ENCODE measurements around the gene FAM216A. TPM values are rescaled to one million over a fixed set of nuclear protein-coding genes. Genes with fewer than 3 reads are reported as not detected.
A peak's percentile ranks its signal among the peaks of the same experiment; 100 is the strongest.
"Not testable (repeated sequence)": the region's sequence is repeated elsewhere in the genome, so short reads cannot be mapped to it uniquely, and the experiment has no call there.

FAM216A gene
- total and polyA plus RNA-seq, 8 donors: 3.8 to 19.3 (median 5.6) TPM; not detected in 2

- Histone ChIP-seq H3K9me3 (no peaks in the 10 kb centered on the region), H3K4me1 (no peaks in the 10 kb centered on the region), H3K4me3 (no peak overlapping the region), H3K27ac (no peak overlapping the region), H3K36me3 (peaks cover 21 to 98% (median 91%) of the 10 kb centered on the region in 4 donors), H3K27me3 (no peaks in the 10 kb centered on the region)
- DNase-seq: no peak
- intact Hi-C loops (cut with DNase I; ENCODE audit: low total_unique reads): loop anchor here (10.0 kb wide), 1 partner anchor 146 kb away; no protein-coding TSS in a partner anchor
- no peak for TF ChIP-seq POLR2AphosphoS5 (IDR thresholded peaks at IDR 0.05)
- TF ChIP-seq CTCF (IDR thresholded peaks at IDR 0.05): no peak
- no peak for TF ChIP-seq POLR2A (IDR thresholded peaks at IDR 0.05)
- WGBS, 5 donors: 87 to 97% (median 93%) methylated on average over 4 of the region's 4 CpGs
Measured at GRCh38 chr12:110458756-110459155, 9.9 kb upstream of the FAM216A start.

- H3K36me3 ChIP-seq: peaks cover 15 to 88% (median 83%) of the 10 kb centered on the region in 4 donors
- H3K27ac ChIP-seq; DNase-seq; H3K4me3 ChIP-seq; H3K9me3 ChIP-seq; H3K27me3 ChIP-seq; H3K4me1 ChIP-seq; intact Hi-C loops (cut with DNase I; ENCODE audit: low total_unique reads): not testable (repeated sequence)
- WGBS, 5 donors: 91 to 97% (median 93%) methylated on average over 5 of the region's 5 CpGs
Measured at GRCh38 chr12:110461189-110461588, 7.5 kb upstream of the FAM216A start.

GRCh38 chr12:110465024-110465423 lies 3.6 kb upstream of the FAM216A start:
- Histone ChIP-seq H3K27me3 (no peaks in the 10 kb centered on the region), H3K36me3 (peaks cover 6 to 51% (median 47%) of the 10 kb centered on the region in 4 donors), H3K9me3 (no peaks in the 10 kb centered on the region), H3K4me1 (peaks cover 16 to 35% (median 34%) of the 10 kb centered on the region in 4 donors), H3K4me3 (no peak overlapping the region), H3K27ac (no peak overlapping the region)
- no peak for TF ChIP-seq CTCF (IDR thresholded peaks at IDR 0.05)
- TF ChIP-seq POLR2AphosphoS5 (IDR thresholded peaks at IDR 0.05): no peak
- TF ChIP-seq POLR2A (IDR thresholded peaks at IDR 0.05): no peak
- no peak for TF ChIP-seq EP300 (IDR thresholded peaks at IDR 0.05)
- intact Hi-C loops (cut with DNase I; ENCODE audit: low total_unique reads): no loop called here
- DNase-seq: no peak
- WGBS, 5 donors: 88 to 96% (median 94%) methylated on average over 2 of the region's 2 CpGs

- H3K27ac ChIP-seq; intact Hi-C loops (cut with DNase I; ENCODE audit: low total_unique reads); H3K9me3 ChIP-seq; H3K4me3 ChIP-seq; DNase-seq; H3K27me3 ChIP-seq: not testable (repeated sequence)
- peaks cover 16 to 38% (median 34%) of the 10 kb centered on the region in 4 donors for H3K4me1 ChIP-seq
- 77 to 87% (median 82%) methylated on average over 11 of the region's 11 CpGs for WGBS, 5 donors
- H3K36me3 ChIP-seq: peaks cover 0 to 44% (median 40%) of the 10 kb centered on the region in 4 donors
Measured at GRCh38 chr12:110465765-110466164, 2.9 kb upstream of the FAM216A start.

- WGBS, 5 donors: 50 to 68% (median 60%) methylated on average over 5 of the region's 5 CpGs
- TF ChIP-seq EP300 (IDR thresholded peaks at IDR 0.05): no peak
- no peak for TF ChIP-seq POLR2AphosphoS5 (IDR thresholded peaks at IDR 0.05)
- no peak for TF ChIP-seq POLR2A (IDR thresholded peaks at IDR 0.05)
- TF ChIP-seq CTCF (IDR thresholded peaks at IDR 0.05): no peak
- H3K27me3 ChIP-seq: no peaks in the 10 kb centered on the region
- peak overlapping the region in 1 of 5 donors; percentile 95 for H3K27ac ChIP-seq
- H3K4me1 ChIP-seq: peaks cover 16 to 38% (median 34%) of the 10 kb centered on the region in 4 donors
- peaks cover 0 to 36% (median 32%) of the 10 kb centered on the region in 4 donors for H3K36me3 ChIP-seq
- DNase-seq: no peak
- H3K4me3 ChIP-seq: peak overlapping the region; percentile 66 to 80 (median 74)
- H3K9me3 ChIP-seq: no peaks in the 10 kb centered on the region
- intact Hi-C loops (cut with DNase I; ENCODE audit: low total_unique reads): no loop called here
Measured at GRCh38 chr12:110466791-110467190, 1.9 kb upstream of the FAM216A start.
